Measurements from ENCODE around the gene RIF1.

RIF1 gene

GRCh38 chr2:151476287-151476686, 66.6 kb downstream of the RIF1 start:
- Histone ChIP-seq H3K4me2 (ENCODE audit: low read depth, low read length, poor library complexity, severe bottlenecking) (no peak overlapping the region), H3K9me3 (ENCODE audit: insufficient read depth, low read length) (no peaks in the 10 kb centered on the region), H3K79me2 (ENCODE audit: insufficient read depth, low read length) (no peaks in the 10 kb centered on the region), H3K9ac (ENCODE audit: low read length) (no peak overlapping the region), H3F3A (ENCODE audit: insufficient read depth) (no peaks in the 10 kb centered on the region), H2AFZ (ENCODE audit: low read depth, low read length, severe bottlenecking) (no peak overlapping the region), H3K27ac (ENCODE audit: low read depth, low read length) (no peak overlapping the region), H3K9me2 (replicated peaks; ENCODE audit: insufficient read depth, low read length) (no peaks in the 10 kb centered on the region), H3K4me3 (ENCODE audit: insufficient read depth, low read length, poor library complexity, severe bottlenecking) (no peak overlapping the region), H4K20me1 (ENCODE audit: low read depth, low read length) (peaks cover 6% of the 10 kb centered on the region; the same call in 1 of the 2 replicates), H3K36me3 (ENCODE audit: low read length) (peaks cover 46% of the 10 kb centered on the region), H3K27me3 (ENCODE audit: low read length) (no peaks in the 10 kb centered on the region)
- TF ChIP-seq EZH2phosphoT487 (conservative IDR thresholded peaks at IDR 0.05; ENCODE audit: low read length): no peak

DNA sequence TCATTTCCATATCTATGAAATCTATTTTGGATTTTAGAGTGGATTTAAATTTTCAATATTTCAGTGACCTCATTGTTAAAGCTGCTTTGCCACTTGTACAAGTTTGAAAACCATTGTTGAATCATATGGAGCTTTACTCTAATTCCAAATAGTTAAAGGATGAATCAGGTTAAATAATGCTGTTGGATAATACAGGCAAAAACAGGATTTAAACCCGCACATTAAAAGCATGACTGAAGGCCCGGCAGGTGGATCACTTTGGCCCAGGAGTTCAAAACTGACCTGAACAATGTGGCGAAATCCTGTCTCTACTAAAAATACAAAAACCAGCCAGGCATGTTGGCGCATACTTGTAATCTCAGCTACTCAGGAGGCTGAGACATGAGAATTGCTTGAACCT, 68.3 kb downstream of the RIF1 start:
- H4K20me1 ChIP-seq (ENCODE audit: low read depth, low read length): peaks cover 6% of the 10 kb centered on the region; the same call in 1 of the 2 replicates
- H3K9me3 ChIP-seq (ENCODE audit: insufficient read depth, low read length): no peaks in the 10 kb centered on the region
- H3K79me2 ChIP-seq (ENCODE audit: insufficient read depth, low read length): no peaks in the 10 kb centered on the region
- H3K27me3 ChIP-seq (ENCODE audit: low read length): no peaks in the 10 kb centered on the region
- TF ChIP-seq EZH2phosphoT487 (conservative IDR thresholded peaks at IDR 0.05; ENCODE audit: low read length): no peak
- TF ChIP-seq, protein P1, sequence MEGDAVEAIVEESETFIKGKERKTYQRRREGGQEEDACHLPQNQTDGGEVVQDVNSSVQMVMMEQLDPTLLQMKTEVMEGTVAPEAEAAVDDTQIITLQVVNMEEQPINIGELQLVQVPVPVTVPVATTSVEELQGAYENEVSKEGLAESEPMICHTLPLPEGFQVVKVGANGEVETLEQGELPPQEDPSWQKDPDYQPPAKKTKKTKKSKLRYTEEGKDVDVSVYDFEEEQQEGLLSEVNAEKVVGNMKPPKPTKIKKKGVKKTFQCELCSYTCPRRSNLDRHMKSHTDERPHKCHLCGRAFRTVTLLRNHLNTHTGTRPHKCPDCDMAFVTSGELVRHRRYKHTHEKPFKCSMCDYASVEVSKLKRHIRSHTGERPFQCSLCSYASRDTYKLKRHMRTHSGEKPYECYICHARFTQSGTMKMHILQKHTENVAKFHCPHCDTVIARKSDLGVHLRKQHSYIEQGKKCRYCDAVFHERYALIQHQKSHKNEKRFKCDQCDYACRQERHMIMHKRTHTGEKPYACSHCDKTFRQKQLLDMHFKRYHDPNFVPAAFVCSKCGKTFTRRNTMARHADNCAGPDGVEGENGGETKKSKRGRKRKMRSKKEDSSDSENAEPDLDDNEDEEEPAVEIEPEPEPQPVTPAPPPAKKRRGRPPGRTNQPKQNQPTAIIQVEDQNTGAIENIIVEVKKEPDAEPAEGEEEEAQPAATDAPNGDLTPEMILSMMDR (IDR thresholded peaks at IDR 0.05; ENCODE audit: insufficient read depth, low read length, poor library complexity, severe bottlenecking): no peak
- no peaks in the 10 kb centered on the region for H3K9me2 ChIP-seq (replicated peaks; ENCODE audit: insufficient read depth, low read length)
- no peak overlapping the region for H3K9ac ChIP-seq (ENCODE audit: low read length)
- no peak overlapping the region for H2AFZ ChIP-seq (ENCODE audit: low read depth, low read length, severe bottlenecking)
- H3K27ac ChIP-seq (ENCODE audit: low read depth, low read length): no peak overlapping the region
- peaks cover 46% of the 10 kb centered on the region for H3K36me3 ChIP-seq (ENCODE audit: low read length)
- H3F3A ChIP-seq (ENCODE audit: insufficient read depth): no peaks in the 10 kb centered on the region
- H3K4me3 ChIP-seq (ENCODE audit: insufficient read depth, low read length, poor library complexity, severe bottlenecking): no peak overlapping the region
- H3K4me2 ChIP-seq (ENCODE audit: low read depth, low read length, poor library complexity, severe bottlenecking): no peak overlapping the region

DNA sequence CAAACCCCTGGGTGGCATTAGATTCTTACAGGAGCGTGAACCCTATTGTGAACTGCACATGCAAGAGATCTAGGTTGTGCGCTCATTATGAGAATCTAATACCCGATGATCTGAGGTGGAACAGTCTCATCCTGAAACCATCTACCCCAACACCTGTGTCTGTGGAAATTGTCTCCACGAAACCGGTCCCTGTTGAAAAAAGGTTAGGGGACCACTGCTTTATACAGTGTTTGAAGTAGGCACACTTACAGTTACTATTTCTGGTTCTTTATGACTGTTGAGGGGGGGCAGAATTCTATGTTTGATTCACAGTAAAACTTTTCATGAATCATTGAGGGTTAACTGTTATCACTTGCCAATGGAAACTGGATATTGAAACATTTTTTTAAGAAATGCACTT, 72.0 kb downstream of the RIF1 start:
- H3F3A ChIP-seq (ENCODE audit: insufficient read depth): no peaks in the 10 kb centered on the region
- H4K20me1 ChIP-seq (ENCODE audit: low read depth, low read length): peaks cover 3% of the 10 kb centered on the region; the same call in 1 of the 2 replicates
- H3K9ac ChIP-seq (ENCODE audit: low read length): no peak overlapping the region
- no peaks in the 10 kb centered on the region for H3K9me3 ChIP-seq (ENCODE audit: insufficient read depth, low read length)
- H2AFZ ChIP-seq (ENCODE audit: low read depth, low read length, severe bottlenecking): no peak overlapping the region
- TF ChIP-seq, protein P1 (IDR thresholded peaks at IDR 0.05; ENCODE audit: insufficient read depth, low read length, poor library complexity, severe bottlenecking): no peak
- TF ChIP-seq EZH2phosphoT487 (conservative IDR thresholded peaks at IDR 0.05; ENCODE audit: low read length): no peak
- H3K27me3 ChIP-seq (ENCODE audit: low read length): no peaks in the 10 kb centered on the region
- no peaks in the 10 kb centered on the region for H3K79me2 ChIP-seq (ENCODE audit: insufficient read depth, low read length)
- no peak overlapping the region for H3K4me2 ChIP-seq (ENCODE audit: low read depth, low read length, poor library complexity, severe bottlenecking)
- H3K36me3 ChIP-seq (ENCODE audit: low read length): peaks cover 20% of the 10 kb centered on the region; the same call in 1 of the 2 replicates
- no peaks in the 10 kb centered on the region for H3K9me2 ChIP-seq (replicated peaks; ENCODE audit: insufficient read depth, low read length)
- H3K27ac ChIP-seq (ENCODE audit: low read depth, low read length): no peak overlapping the region
- no peak overlapping the region for H3K4me3 ChIP-seq (ENCODE audit: insufficient read depth, low read length, poor library complexity, severe bottlenecking)

DNA sequence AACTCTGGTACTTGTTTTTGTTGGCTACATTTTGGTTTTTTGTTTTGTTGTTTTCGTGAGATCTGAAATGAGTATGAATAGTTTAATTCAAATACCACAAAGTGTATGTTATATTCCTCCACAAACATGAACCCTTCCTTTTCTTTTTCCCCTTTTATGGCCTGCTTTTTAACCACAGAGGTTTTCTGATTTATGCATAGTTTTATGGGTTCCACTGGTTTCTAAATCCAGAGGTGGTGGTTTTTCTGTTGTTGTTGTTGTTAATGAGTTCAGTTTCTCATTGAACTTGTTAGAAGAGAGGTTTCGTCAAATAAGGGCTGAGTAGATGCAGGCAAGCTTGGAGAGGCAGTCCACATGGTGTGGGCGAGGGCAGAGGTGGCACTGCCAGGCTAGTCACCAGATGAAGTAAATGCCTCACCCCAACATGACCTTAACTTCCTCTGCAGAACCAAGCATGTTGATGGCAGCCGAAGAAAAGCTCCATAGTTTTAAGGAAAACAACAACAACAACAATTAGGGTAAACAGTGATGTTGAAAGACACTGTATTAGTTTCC, 72.5 kb downstream of the RIF1 start:
- Histone ChIP-seq H2AFZ (ENCODE audit: low read depth, low read length, severe bottlenecking) (no peak overlapping the region), H3K27me3 (ENCODE audit: low read length) (no peaks in the 10 kb centered on the region), H3K9ac (ENCODE audit: low read length) (no peak overlapping the region), H3K9me3 (ENCODE audit: insufficient read depth, low read length) (no peaks in the 10 kb centered on the region), H3K36me3 (ENCODE audit: low read length) (peaks cover 19% of the 10 kb centered on the region; the same call in 1 of the 2 replicates), H3F3A (ENCODE audit: insufficient read depth) (peaks cover under 1% of the 10 kb centered on the region; the same call in 1 of the 2 replicates), H3K9me2 (replicated peaks; ENCODE audit: insufficient read depth, low read length) (no peaks in the 10 kb centered on the region), H3K27ac (ENCODE audit: low read depth, low read length) (no peak overlapping the region), H4K20me1 (ENCODE audit: low read depth, low read length) (0 out of 2 replicates have a peak, but pooled peaks cover 3% of the 10 kb centered on the region), H3K4me2 (ENCODE audit: low read depth, low read length, poor library complexity, severe bottlenecking) (no peak overlapping the region), H3K79me2 (ENCODE audit: insufficient read depth, low read length) (no peaks in the 10 kb centered on the region), H3K4me3 (ENCODE audit: insufficient read depth, low read length, poor library complexity, severe bottlenecking) (no peak overlapping the region)
- TF ChIP-seq, protein P1 (IDR thresholded peaks at IDR 0.05; ENCODE audit: insufficient read depth, low read length, poor library complexity, severe bottlenecking): no peak
- TF ChIP-seq EZH2phosphoT487 (conservative IDR thresholded peaks at IDR 0.05; ENCODE audit: low read length): no peak
